GM19463 (cell line): ENCODE results near the gene NDUFC1.

Experiments
- ATAC-seq: cut with Tn5 transposase; IDR thresholded peaks from one replicate; pipeline ENCODE4 v1.9.1; 2021; ENCODE audit warnings: mild to moderate bottlenecking, moderate library complexity; ENCODE audit not compliant: unreplicated experiment

NDUFC1 gene

DNA sequence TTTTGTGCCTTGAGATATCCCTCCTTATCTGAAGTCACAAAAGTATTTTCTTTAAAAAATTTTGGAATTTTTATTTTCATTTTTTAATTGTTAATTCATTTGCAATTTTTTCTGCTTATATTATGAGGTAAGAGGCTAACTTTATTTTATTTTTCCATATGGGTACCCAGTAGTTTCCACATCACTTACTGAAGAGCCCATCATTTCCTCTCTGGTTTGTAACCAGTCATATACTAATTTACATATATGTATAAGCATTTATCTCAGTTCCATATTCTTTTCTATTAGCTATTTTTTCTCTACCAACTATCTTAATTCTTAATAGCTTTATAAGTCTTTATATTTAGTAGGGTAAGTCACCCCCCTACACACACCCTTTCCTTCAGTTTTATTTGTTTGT is 49.2 kb downstream of the NDUFC1 start:
- no peak for ATAC-seq

- ATAC-seq = no peak
Observed at GRCh38 chr4:139247700-139248238, 54.5 kb downstream of the NDUFC1 start.

DNA sequence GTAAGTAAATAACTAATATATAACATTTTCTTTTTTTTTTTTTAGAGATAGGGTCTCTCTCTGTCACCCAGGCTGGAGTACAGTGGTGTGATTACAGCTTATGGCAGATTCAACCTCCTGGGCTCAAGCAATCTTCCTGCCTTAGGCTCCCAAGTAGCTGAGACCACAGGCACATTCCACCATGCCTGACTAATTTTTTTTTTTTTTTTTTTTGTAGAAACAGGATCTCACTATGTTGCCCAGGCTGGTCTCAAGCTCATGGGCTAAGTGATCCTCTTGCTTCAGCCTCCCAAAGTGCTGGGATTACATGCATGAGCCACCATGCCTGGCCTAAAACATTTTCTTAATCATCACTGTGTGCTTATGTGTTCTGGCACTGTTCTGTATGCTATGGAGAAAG is 55.0 kb downstream of the NDUFC1 start:
- ATAC-seq = no peak

DNA sequence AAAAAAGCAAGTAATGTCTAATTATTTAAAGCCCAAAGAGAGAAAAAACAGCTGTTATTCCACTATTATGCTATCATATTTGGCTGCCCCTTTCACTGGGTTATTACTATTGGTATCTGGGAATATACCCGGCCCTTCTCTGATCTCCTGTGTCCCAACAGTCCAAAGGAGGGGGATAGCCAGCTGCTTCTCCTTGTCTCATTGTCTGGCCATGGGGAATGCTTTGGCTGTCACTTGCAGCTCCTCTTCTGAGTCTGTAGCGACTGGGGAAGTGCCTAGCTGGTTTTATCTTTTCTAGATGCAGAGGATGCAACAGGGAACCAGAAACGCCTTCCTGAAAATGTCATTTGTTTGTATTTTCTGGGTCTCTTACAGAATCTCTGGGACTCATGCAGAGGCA is 56.1 kb downstream of the NDUFC1 start:
- no peak for ATAC-seq

DNA sequence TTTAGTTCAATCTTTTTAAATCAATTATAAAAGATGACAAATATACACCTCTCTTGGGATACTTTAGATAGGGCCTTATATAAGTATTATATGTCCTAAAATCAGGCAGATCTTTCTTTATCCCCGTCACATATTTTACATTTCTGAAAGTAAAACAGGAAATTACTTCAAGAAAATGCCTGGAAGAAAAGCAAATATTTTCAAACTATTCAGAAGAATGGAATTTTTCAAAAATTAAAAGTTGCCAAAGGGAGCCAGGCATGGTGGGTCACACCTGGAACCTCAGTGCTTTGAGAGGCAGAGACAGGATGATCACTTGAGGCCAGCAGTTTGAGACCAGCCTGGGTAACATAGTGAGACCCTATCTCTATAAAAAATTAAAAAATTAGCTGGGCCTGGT is 56.7 kb downstream of the NDUFC1 start:
- ATAC-seq = no peak

DNA sequence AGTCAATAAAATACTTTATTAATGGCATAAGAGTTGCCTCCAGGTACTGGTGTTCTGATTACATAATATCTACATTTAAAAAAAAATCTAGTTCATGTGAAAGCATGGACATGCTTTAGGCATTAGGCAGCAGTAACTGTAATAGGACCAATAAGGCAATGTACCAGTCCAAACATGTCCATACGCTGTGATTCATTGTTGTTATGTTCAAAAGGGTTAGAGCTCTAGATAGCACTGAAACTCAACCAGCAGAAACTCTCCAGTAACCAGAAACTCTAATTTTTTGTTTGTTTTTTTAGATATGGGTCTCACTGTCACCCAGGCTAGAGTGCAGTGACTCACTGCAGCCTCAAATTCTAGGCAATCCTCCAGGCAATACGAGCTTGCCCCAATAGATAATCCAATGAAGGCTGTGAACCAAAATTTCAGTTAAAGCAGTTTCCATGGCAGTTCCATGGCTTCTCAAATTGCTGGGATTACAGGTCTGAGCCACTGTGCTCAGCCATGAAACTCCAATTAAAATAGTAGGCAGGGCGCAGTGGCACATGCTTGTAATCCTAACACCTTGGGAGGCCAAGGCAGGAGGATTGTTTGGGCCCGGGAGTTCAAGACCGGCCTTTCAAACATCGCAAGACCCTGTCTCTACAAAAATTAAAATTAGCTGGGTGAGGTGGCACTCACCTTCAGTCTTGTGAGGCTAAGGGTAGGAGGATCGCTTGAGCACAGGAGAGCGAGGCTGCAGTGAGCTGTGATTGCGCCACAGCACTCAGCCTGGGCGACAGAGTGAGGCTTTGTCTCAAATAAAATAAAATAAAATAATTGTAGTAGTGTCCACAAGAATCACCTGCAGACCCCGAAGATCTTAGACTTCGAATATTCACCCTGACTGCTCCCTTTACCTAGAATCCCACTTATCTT is 58.6 kb downstream of the NDUFC1 start:
- ATAC-seq = peak; percentile 41

- no peak for ATAC-seq
Observed at GRCh38 chr4:139242511-139243051, 59.7 kb downstream of the NDUFC1 start.

DNA sequence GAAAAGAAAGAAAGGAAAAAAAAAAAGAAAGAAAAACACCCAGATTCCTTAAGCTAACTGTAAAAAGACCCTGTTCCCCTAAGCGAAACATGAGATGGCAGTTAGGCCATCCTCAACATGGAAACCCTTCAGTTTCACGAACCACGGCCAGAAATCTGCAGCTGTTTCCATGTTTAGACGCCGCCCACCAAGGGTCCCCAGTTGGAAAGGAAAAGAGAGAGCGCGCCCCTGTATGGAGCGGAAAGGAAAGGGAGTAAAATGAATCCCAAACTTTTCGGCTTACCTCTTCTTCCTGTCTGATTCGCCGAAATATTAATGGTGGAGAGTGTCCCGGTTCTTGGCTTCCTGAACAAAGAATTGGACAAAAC is 60.5 kb downstream of the NDUFC1 start:
- no peak for ATAC-seq

GRCh38 chr4:139241086-139241783 is 61.0 kb downstream of the NDUFC1 start:
- no peak for ATAC-seq
